GM21528 (cell line): ENCODE measurements around the gene VSTM4.

Experiments used
- ATAC-seq: cut with Tn5 transposase; IDR thresholded peaks from one replicate; pipeline ENCODE4 v1.9.1; 2021; ENCODE audit warnings: mild to moderate bottlenecking, moderate library complexity; ENCODE audit not compliant: unreplicated experiment, low FRiP score

The VSTM4 gene

DNA sequence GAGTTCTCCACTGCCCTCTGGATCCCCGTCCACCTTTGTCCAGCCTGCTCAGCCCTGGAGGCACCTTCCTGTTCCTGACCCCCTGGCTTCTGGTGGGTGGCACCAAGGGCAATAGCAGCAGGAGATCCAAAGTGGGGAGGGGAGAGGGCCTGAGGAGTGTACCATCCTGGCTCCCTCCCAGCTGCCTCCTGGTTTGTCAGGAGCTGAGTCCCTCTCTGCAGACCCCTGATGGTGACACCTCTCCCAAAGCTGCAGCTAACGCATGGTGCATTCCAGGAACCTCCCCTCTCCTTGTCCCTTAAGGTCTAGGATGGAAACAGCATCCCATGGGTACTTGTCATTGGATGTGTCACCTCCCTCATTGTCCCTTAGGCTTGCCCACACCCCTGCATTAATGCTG is 39.6 kb downstream of the VSTM4 start:
- no peak for ATAC-seq

- no peak for ATAC-seq
Measured at GRCh38 chr10:49074836-49075682, 40.3 kb downstream of the VSTM4 start.

DNA sequence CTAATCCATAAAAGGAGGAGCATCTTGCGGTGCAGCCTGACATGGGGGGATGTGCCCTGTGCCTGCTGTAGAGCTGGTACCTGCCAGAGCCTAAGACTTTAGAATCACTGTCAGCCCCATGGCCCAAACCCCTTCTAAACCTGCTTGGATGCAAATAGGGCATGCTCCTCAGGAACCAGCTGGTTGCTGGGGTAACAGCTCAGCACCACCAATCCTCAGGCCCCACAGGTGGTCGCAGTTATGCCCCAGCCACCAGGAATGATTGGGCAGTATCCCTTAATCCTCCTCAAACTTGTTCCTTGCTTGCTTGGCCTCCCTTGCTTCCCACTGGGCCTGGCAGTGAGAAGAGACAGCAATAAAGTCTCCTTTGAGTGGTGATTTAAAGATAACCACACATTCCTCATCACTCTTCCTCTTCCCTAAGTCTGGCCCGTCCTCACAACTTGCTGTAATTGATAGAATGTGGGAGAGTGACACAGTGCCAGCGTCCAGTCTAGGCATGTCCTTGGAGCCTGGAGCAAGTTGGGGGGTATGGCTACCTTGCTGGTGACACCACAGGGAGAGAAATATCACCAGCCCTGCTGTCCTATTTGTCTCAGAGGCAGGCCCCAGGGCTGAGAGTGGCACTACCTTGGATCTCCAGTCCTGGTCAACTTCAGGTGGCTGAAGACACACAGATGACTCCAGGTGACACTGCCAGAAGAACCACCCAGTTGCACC is 43.0 kb downstream of the VSTM4 start:
- ATAC-seq: no peak

DNA sequence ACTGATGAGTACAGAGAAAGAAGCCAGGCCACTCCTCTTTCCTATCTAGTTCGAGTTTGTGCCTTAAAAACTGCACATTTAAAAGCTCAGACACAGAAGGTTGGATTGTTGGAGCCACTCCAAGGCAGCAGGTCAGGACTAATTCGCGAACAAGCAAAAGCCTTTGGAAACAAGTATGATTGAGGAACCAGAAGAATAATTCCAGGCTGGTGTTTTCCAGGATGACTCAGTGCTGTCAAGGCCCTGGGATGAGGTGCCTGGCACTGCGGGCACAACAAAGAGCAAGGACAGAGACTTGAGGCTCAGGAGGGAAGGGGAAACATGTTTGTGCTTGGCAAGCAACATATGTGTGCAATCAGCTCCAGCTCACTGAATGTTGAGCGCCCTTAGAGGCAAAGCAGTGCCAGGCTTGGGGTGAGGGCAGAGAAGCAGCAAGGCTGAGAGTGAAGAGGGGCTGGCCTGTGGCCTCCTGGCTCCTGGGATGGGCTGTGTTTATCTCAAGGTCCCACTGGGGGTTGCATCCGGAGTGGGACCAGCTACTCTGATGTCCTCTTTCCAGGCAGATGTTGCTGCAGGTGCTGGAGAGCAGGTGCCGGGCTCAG is 44.1 kb downstream of the VSTM4 start:
- ATAC-seq: no peak

- ATAC-seq: no peak
Measured at GRCh38 chr10:49070701-49071100, 44.6 kb downstream of the VSTM4 start.

GRCh38 chr10:49068672-49069217 is 46.6 kb downstream of the VSTM4 start:
- no peak for ATAC-seq

GRCh38 chr10:49068209-49068608 is 47.1 kb downstream of the VSTM4 start:
- ATAC-seq: no peak

GRCh38 chr10:49066944-49067730 is 48.2 kb downstream of the VSTM4 start:
- no peak for ATAC-seq

- ATAC-seq: no peak
Measured at GRCh38 chr10:49062229-49062628, 53.1 kb downstream of the VSTM4 start.

DNA sequence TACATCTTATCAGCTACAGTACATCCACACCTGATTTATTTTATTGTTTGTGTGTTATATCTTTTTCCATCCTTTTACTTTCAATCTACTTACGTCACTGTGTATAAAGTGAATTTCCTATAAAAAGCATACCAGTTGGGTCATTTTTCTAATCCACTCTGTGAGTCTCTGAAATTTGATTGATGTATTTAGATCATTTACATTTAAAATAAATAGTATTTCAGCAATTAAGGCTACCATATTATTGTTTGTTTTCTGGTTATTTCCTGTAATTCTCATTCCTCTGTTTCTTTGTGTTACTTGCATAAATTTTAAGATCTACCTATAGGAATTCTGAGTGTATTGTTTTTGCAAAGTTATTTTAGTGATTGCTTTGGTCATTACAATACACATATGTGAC is 53.7 kb downstream of the VSTM4 start:
- ATAC-seq: no peak

GRCh38 chr10:49058463-49059255 is 56.7 kb downstream of the VSTM4 start:
- no peak for ATAC-seq

DNA sequence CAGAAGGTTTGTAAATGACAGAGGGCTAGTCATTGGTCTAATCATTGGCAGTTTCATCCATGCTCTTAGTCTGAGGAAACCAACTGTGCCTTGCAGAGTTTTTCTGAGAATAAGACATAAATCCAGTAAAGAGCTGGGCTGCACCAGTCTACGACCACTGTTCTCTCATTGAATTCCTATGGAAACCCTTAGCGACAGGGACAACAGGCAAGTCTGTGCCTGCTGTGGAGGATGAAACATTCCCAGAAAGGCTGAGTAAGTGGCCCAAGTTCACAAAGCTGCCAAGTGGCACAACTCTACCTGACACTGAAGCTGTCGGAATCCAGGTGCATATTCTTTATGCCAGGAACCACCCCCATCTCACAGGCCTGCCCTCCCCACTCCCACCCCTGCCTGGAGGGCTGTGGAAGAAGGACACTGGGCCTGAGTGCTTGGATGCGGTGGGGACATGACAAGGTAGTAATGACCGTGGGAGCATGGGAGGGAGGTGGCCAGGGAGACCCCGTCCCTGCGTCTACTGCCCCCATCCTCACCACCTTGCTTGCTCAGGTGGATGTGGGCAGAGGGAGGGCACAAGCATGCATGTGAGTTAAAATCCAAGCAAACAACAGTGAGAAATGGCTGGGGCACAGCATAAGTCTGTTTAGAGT is 58.0 kb downstream of the VSTM4 start:
- no peak for ATAC-seq

GRCh38 chr10:49056356-49056755 is 59.0 kb downstream of the VSTM4 start:
- no peak for ATAC-seq

DNA sequence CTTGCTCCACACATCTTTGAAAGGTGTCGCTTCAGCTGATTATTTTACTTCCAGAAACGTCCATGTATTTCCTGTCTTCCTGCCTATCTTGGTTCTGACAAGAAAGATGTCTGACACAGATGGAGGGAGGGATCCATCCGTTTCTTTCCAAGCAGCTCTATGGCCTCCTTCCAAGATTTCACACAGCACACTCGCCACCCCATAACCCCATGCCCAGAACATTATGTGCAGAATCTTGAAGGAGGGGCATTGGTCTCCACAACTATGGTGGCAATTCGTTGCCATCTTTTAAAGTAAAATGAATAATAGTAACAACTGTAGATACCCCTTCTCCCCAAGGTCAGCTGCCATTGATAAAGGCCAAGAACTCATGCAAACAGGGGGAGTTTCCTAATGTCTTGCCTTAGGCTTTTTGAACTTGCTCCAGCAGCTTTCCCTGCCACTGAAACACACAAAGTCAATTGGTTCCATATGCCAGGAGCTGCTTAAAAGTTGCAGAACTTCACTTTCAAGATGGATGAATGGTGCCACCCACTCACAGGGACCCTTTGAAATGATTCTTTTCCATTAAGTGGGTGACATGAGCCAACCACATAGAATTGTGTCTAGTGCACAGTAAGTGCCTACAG is 60.0 kb downstream of the VSTM4 start:
- ATAC-seq: no peak

DNA sequence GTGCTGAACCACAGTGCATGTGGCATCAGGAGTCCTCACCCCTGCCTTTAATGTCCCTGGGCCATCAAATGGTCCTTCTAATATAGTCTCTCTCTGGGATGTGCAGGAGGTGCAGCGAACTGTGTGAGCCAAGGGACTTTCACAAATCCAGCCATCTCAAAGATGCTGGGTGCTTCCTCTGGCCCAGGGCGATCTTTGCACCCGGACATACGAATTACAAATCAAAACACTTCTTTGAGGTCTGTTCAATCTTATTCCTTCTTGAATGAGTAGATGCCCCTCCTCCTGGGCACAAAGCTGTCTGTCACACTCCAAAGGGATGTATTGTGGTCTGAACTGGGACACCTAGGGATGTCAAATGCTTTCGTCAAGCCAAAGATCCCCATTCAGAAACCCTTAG is 60.6 kb downstream of the VSTM4 start:
- ATAC-seq: no peak

DNA sequence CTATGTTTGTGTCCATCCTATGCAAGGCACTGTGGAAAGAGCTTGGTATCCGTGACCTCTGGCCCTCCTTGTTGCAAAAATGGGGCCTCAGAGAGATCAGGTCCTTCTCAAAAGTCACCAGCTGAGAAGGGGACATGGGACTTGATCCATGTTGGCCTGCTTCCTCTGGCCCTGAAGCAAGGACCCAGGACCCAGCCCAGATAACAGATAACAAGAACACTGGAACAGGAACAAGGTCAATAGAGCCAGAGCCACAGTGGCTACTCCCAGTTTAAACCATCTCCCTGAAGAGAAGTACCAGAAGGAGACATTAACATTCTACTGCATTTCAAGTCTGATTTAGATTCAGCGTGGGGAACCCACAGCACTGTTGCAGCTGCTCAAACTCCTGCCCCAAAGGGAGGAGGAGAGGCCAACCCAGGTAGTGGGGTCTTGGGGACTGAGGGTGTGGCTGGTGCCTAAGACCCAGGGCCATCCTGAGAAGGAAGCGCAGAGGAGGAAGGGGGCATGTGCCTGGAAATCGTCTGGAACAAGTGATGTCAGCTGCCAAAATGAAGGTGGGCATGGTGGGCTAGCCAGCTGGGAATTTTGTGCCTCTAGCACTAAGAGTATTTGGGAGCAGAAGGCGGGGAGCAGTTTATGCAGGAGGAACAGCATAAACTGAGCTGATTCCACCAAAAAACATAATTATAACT is 61.2 kb downstream of the VSTM4 start:
- ATAC-seq: no peak

GRCh38 chr10:49053053-49053997 is 62.0 kb downstream of the VSTM4 start:
- no peak for ATAC-seq
